CD4-positive, alpha-beta T cell (primary cell): ENCODE measurements around the gene ATP13A5. TPM values are rescaled to one million over a fixed set of nuclear protein-coding genes. Genes with fewer than 3 reads are reported as not detected.

Experiments used
- ATAC-seq: fragments of 200-7000 bp; cut with Tn5 transposase; one replicate; pipeline ENCODE4 v1.10.0; 2022; ENCODE audit warnings: mild to moderate bottlenecking; ENCODE audit not compliant: poor library complexity
- CTCF ChIA-PET: fragments of 350-600 bp; sonication (Branson Sonifier 250); formaldehyde crosslinking; loops from one replicate; lab custom pipeline; 2021; ENCODE audit warnings: antibody characterized with exemption, inconsistent platforms; lab: Charles Lee
- POLR2A ChIA-PET: fragments of 350-600 bp; sonication (Branson Sonifier 250); formaldehyde crosslinking; loops from one replicate; lab custom pipeline; 2021; ENCODE audit warnings: antibody characterized with exemption, inconsistent platforms; lab: Charles Lee
- DNase-seq, 14 experiments: peaks; one replicate each; pipeline ENCODE4 v3.0.0-alpha.2; 2013 to 2020; ENCODE audit warnings: mixed read lengths in 2 of 14
- H3K27ac ChIP-seq, 2 donors: one replicate each; pipeline versions ENCODE4 v1.5.1 to v1.7.0; 2013; ENCODE audit warnings: low read length in 2 of 2, low read depth in 1 of 2, mild to moderate bottlenecking in 1 of 2
- H3K27me3 ChIP-seq, 2 experiments: 1 replicate in 1 of 2; 2 replicates in 1 of 2; pipeline versions ENCODE4 v1.6.1 to v1.7.0; 2013; ENCODE audit warnings: low read length in 2 of 2, control low read depth in 1 of 2, mild to moderate bottlenecking in 1 of 2, moderate library complexity in 1 of 2; ENCODE audit not compliant: insufficient read depth in 2 of 2, control insufficient read depth in 1 of 2
- H3K36me3 ChIP-seq: one replicate; pipeline ENCODE4 v1.6.1; 2013; ENCODE audit warnings: low read length, control low read depth; ENCODE audit not compliant: insufficient read depth
- H3K4me1 ChIP-seq: one replicate; pipeline ENCODE4 v1.6.1; 2013; ENCODE audit warnings: low read length, control low read depth; ENCODE audit not compliant: insufficient read depth
- H3K4me3 ChIP-seq: one replicate; pipeline ENCODE4 v1.5.1; 2013; ENCODE audit warnings: mild to moderate bottlenecking, low read length, moderate library complexity
- H3K9me3 ChIP-seq, 2 experiments: 1 replicate in 1 of 2; 2 replicates in 1 of 2; pipeline versions ENCODE4 v1.6.1 to v1.7.0; 2013; ENCODE audit warnings: low read length in 2 of 2, mild to moderate bottlenecking in 2 of 2, control low read depth in 1 of 2, moderate library complexity in 1 of 2; ENCODE audit not compliant: control insufficient read depth in 1 of 2, insufficient read depth in 1 of 2
- H3K27ac Mint-ChIP-seq: one replicate; pipeline ENCODE4 v1.8.0; 2020; ENCODE audit warnings: mixed read lengths
- H3K27me3 Mint-ChIP-seq: one replicate; pipeline ENCODE4 v1.8.0; 2021; ENCODE audit warnings: mixed read lengths
- H3K36me3 Mint-ChIP-seq: one replicate; pipeline ENCODE4 v1.8.0; 2021; ENCODE audit warnings: low read depth, mixed read lengths
- H3K4me1 Mint-ChIP-seq: one replicate; pipeline ENCODE4 v1.8.0; 2021; ENCODE audit warnings: low read depth, mixed read lengths
- H3K4me3 Mint-ChIP-seq: one replicate; pipeline ENCODE4 v1.8.0; 2020; ENCODE audit warnings: mild to moderate bottlenecking, mixed read lengths
- H3K9me3 Mint-ChIP-seq: one replicate; pipeline ENCODE4 v1.8.0; 2020; ENCODE audit warnings: mixed read lengths
- CTCF ChIP-seq: fragments of 200-600 bp; IDR thresholded peaks from one replicate; pipeline ENCODE4 v1.8.0; 2022; ENCODE audit warnings: antibody characterized with exemption, mild to moderate bottlenecking
- intact Hi-C, 2 experiments: fragments of 100-400 bp; cut with DNase I in 1 of 2; cut with micrococcal nuclease in 1 of 2; formaldehyde crosslinking; loops; one replicate each; pipeline versions ENCODE4 v1.15.1 to v1.9.0; 2023 to 2025; cut with DNase I, micrococcal nuclease
- total RNA-seq, 174 experiments: library from RNA in 2 of 174; stranded (reverse) in 2 of 174; gene quantifications; one replicate each; pipeline ENCODE4 v1.2.3 and lab custom pipeline; 2021 to 2026

ATP13A5 gene
- total RNA-seq, 2 experiments from 2014 or later = not detected

DNA sequence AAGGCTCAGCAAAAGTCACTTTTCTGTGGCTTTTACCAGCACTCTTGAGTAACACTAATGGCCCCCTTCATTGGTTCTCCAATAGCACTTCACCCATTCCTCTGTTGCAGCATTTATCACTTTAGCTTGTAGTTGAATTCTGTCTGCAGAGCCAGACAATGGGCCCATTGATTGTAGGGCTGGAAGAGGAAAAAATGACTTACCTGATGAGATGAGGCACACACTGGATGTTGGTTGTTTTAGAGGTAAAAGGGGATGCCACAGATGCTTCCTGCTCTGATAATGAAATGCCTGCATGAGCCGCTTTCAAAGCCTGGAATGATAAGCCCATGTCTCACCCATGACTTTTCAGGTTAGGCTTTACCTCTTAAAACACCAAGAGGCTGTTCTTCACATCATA lies 73.2 kb downstream of the ATP13A5 start:
- DNase-seq (no peak), ATAC-seq (no peak)
- Mint-ChIP-seq H3K4me3 (no peak overlapping the region), H3K36me3 (no peaks in the 10 kb centered on the region), H3K27me3 (peaks cover 24% of the 10 kb centered on the region), H3K27ac (no peak overlapping the region), H3K9me3 (no peaks in the 10 kb centered on the region), H3K4me1 (no peaks in the 10 kb centered on the region)
- TF ChIP-seq CTCF = no peak
- Histone ChIP-seq H3K9me3 (no peaks in the 10 kb centered on the region), H3K36me3 (no peaks in the 10 kb centered on the region), H3K27ac (no peak overlapping the region), H3K4me1 (no peaks in the 10 kb centered on the region), H3K4me3 (no peak overlapping the region), H3K27me3 (peaks cover 0 to under 1% of the 10 kb centered on the region in 2 experiments)
- POLR2A ChIA-PET = no interaction called here
- CTCF ChIA-PET = no interaction called here
- intact Hi-C loops = no loop called here

DNA sequence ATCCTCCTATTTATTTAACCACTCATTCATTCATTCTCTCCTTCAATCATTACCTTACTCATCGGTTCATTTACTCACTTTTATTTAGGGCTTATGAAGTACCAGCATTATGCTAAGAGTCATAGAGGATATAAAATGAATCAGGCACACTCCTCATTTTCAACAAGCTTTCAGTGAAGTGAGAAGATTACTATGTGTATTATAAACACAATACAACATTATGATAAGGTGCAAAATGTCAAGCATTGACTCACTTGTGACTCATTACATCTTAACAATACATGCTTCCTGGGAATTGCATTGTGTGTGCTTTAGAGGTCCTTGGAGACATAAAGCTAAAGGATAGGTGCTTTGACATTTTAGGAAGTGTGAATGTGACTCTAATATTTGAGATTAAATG lies 77.1 kb downstream of the ATP13A5 start:
- Histone ChIP-seq H3K36me3 (no peaks in the 10 kb centered on the region), H3K4me3 (no peak overlapping the region), H3K4me1 (no peaks in the 10 kb centered on the region), H3K9me3 (no peaks in the 10 kb centered on the region), H3K27ac (no peak overlapping the region), H3K27me3 (peaks cover 0 to 5% of the 10 kb centered on the region in 2 experiments)
- peaks cover 18% of the 10 kb centered on the region for H3K27me3 Mint-ChIP-seq
- ATAC-seq (no peak), DNase-seq (no peak)
- H3K9me3 Mint-ChIP-seq = no peaks in the 10 kb centered on the region
- ChIA-PET POLR2A (no interaction called here), CTCF (no interaction called here)
- H3K27ac Mint-ChIP-seq = no peak overlapping the region
- no peaks in the 10 kb centered on the region for H3K36me3 Mint-ChIP-seq
- intact Hi-C loops = no loop called here
- H3K4me1 Mint-ChIP-seq = no peaks in the 10 kb centered on the region
- H3K4me3 Mint-ChIP-seq = no peak overlapping the region
- no peak for TF ChIP-seq CTCF

- Histone ChIP-seq H3K27me3 (peaks cover 0 to 5% of the 10 kb centered on the region in 2 experiments), H3K27ac (no peak overlapping the region), H3K4me1 (no peaks in the 10 kb centered on the region), H3K9me3 (peaks cover 0 to 1% of the 10 kb centered on the region in 2 experiments), H3K4me3 (no peak overlapping the region), H3K36me3 (no peaks in the 10 kb centered on the region)
- Mint-ChIP-seq H3K27ac (no peak overlapping the region), H3K36me3 (no peaks in the 10 kb centered on the region), H3K9me3 (peaks cover 2% of the 10 kb centered on the region), H3K27me3 (peaks cover 5% of the 10 kb centered on the region), H3K4me1 (no peaks in the 10 kb centered on the region), H3K4me3 (no peak overlapping the region)
- TF ChIP-seq CTCF = no peak
- ATAC-seq (no peak), DNase-seq (no peak)
- POLR2A ChIA-PET = no interaction called here
- CTCF ChIA-PET = no interaction called here
- intact Hi-C loops = no loop called here
These were observed 81.1 kb downstream of the ATP13A5 start for GRCh38 chr3:193297421-193297820.
